ELF-1 (cell line): ENCODE data around the gene IL36B.

Experiments
- DNase-seq: peaks from one replicate; pipeline ENCODE4 v3.0.0-alpha.2; 2016; ENCODE audit warnings: low read depth, low spot score

The IL36B gene

GRCh38 chr2:113076954-113077669, 24.4 kb upstream of the IL36B start:
- DNase-seq = no peak

DNA sequence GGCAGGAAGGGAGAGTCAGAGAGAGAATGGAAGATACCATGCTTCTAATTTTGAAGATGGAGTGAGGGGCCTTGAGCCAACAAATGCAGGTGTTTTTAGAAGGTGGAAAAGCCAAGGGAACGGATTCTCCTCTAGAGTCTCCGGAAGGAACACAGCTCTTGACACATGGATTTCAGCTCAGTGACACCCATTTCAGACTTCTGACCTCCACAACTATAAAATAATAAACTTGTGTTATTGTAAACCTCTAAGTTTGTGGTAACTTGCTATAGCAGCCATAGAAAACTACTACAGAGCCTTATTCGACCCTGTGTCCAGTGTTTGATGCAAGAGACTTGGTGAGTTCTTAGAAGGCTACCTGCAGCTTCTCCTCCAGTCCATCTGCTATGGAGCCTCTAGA, 22.9 kb upstream of the IL36B start:
- no peak for DNase-seq

DNA sequence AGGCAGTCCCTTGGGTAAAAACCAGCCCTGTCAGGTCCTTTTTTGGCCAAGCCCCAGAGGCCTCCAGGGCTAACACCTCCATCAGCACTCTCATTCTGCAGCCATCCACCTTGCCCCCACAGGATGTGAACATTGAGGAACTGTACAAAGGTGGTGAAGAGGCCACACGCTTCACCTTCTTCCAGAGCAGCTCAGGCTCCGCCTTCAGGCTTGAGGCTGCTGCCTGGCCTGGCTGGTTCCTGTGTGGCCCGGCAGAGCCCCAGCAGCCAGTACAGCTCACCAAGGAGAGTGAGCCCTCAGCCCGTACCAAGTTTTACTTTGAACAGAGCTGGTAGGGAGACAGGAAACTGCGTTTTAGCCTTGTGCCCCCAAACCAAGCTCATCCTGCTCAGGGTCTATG, 22.4 kb upstream of the IL36B start:
- DNase-seq = no peak

GRCh38 chr2:113073325-113073834, 20.7 kb upstream of the IL36B start:
- no peak for DNase-seq

GRCh38 chr2:113072584-113072983, 19.9 kb upstream of the IL36B start:
- no peak for DNase-seq

GRCh38 chr2:113070606-113070975, 17.9 kb upstream of the IL36B start:
- DNase-seq = no peak

DNA sequence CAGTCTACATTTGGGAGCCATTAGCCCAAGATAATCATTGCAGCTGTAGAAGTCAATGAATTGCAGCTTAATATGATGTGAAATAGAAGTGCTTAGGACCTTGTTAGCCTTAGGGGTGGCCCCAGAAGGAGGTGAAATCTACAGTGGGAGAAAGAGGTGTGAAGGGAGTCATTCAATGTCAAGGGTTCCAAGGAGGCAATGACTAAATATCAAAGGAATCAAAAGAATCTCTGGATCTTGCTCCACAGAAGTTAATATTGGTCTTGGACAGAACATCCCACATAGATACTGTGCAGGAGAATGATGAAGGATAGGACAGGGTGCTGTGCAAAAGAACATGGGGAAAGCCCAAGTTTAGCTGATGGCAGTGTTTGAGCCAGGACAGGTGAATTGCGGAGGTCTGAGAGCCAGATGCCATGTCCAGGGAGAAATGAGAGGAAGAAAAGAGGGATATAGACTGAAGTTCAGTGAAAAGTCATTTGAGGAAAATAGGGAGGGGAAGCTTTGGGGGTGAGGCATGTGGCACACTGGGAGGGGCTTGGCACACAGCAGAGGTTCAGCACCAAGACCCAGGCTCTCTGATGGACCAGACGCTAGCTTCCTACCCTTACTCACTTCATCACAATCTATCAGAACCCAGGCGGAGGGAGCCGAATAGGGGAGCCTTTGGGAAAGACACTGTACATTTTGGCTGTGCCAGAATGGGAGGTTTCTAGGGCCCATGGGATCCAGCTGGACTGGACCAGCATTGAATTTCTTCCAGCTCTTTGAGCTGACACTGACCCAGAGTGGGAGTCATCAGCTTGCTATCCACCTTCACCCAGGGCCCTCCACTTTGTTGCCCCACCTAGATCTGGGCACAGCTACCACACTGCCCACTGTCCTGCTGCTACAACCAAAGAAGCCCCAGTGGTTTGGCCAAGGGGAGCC, 17.3 kb upstream of the IL36B start:
- no peak for DNase-seq

DNA sequence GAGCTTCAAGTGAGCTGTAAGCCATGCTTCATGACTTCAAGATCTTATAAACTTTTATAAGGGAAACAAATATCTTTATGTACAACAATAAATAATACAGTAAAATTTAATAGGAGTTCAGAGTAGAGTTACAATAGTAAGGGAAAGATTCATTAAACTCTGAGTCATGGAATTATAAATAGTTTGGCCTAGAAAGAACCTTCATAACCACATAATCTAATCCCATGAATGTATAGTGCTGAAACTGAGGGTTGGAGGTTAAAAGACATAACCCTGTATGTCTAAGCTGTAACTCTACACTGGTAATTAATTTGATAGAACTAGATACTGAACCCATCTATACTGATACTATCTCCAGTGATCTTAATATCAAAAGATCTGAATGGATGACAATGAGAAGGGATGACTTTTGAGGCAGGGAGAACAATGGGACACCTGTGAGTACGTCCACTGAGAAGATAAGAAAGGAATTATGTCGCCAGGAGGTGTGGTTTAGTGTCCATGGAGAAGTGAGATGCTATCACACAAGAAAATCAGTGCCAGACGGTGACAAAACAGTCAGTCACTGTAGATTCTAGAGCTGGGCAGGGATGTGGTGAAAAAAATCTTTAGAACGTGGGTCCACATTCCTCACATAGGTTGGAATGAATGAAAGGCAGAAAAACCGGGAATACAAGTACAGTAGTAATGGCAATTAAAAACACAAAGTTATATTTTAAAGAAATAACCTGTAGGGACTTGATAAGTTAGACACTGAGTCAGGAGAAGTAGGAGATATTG, 16.2 kb upstream of the IL36B start:
- DNase-seq = no peak

GRCh38 chr2:113068249-113068648, 15.6 kb upstream of the IL36B start:
- no peak for DNase-seq

- DNase-seq = no peak
Measured at GRCh38 chr2:113067681-113068080, 15.0 kb upstream of the IL36B start, which contains the start of gene IL1F10. Gene IL1F10, plus strand, starts transcription at chr2:113067970. Its CDS starts 4,769 bp downstream, at chr2:113072739.

DNA sequence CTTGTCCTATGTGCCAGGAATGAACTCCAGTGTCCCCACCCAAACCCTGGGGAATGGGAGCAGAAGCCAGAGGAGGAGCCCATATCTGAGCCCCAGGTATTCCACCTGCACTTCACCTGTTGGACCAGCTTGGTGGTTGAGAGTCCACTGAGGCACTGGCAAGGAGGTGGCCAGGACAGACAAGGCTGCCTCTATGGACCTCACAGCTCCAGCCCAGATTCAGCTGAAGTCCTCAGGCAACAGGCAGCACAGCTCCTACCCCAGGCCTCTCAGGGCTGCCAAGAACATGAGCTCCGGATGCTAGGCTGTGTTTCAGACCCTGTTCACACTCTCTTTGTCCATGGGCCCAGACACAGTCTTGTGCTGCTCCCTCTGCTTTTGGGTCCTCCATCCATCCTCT, 12.2 kb upstream of the IL36B start:
- no peak for DNase-seq

GRCh38 chr2:113064281-113064680, 11.6 kb upstream of the IL36B start:
- DNase-seq = no peak

GRCh38 chr2:113061896-113062770, 9.5 kb upstream of the IL36B start:
- no peak for DNase-seq

- DNase-seq = no peak
Measured at GRCh38 chr2:113061241-113061640, 8.6 kb upstream of the IL36B start.

GRCh38 chr2:113060796-113061195, 8.1 kb upstream of the IL36B start:
- DNase-seq = no peak

DNA sequence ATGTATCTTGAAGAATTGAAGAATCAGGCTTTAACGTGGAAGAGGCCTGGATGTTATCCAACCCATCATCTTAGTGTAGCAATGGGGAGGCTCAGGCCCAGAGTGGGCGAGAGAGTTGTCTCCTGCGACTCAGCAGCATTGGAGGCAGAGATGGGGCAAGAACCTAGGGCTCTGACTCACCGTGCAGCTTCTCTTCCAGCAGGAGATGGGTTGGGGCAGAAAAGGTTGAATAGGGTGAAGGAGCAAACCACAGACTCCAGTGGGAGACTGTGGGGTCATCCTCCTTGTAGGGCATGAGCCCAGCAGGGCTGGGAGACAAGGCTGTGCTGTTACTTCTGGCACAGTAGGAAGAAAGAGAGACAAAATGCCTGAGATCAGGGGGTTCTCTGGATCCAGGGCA, 7.7 kb upstream of the IL36B start:
- DNase-seq = no peak

DNA sequence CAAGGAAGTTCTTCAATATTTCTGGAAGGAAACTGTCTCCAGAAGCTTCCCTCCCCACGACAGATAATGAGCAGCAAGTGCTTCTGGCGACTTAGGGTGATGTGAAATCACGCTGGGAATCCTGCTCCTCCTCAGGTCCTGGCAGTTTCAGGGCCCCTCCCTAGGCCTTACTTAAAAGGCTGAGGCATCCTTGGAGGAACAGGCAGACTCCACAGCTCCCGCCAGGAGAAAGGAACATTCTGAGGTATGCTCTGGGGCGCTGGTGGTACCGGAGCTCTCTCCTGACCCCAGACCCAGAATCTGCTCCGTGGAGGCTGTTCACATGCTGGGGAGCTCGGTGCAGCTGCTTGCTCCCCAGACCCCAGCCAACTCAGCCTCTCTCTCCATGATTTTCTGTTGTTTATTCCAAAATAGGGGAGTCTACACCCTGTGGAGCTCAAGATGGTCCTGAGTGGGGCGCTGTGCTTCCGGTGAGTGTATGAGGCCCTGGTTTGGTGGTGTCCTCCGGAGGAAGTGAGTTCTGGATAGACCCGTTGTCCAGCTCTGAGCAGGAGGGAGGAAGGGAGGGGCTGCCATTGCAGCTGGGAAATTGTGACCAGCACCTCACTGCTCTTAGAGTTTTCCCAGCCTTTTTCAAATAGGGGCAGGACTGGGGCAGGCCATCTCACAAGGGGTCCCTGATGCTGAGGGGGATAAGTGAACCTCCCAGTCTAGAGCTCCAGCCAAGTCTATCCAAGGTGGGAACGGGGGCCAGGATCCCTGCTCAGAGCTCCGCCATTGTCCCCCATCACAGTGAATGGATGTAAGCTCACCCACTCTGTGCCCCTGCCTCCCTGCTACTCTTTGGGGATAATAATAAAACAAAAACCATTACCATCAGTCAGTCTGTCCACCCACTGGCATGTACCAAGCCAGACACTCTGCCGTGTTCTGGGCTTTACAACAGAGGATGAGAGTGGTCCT, 6.6 kb upstream of the IL36B start, which contains the start of gene IL36RN:
TSS of gene IL36RN (plus strand) at position 201 of the 963 bp plus-strand sequence. CDS start at position 442, 241 bp downstream.
- DNase-seq = no peak

GRCh38 chr2:113058411-113058994, 5.8 kb upstream of the IL36B start:
- DNase-seq = no peak

GRCh38 chr2:113057117-113057516, 4.5 kb upstream of the IL36B start:
- no peak for DNase-seq
